ENCODE data around the gene SERP2.

- TF ChIP-seq, protein P1, sequence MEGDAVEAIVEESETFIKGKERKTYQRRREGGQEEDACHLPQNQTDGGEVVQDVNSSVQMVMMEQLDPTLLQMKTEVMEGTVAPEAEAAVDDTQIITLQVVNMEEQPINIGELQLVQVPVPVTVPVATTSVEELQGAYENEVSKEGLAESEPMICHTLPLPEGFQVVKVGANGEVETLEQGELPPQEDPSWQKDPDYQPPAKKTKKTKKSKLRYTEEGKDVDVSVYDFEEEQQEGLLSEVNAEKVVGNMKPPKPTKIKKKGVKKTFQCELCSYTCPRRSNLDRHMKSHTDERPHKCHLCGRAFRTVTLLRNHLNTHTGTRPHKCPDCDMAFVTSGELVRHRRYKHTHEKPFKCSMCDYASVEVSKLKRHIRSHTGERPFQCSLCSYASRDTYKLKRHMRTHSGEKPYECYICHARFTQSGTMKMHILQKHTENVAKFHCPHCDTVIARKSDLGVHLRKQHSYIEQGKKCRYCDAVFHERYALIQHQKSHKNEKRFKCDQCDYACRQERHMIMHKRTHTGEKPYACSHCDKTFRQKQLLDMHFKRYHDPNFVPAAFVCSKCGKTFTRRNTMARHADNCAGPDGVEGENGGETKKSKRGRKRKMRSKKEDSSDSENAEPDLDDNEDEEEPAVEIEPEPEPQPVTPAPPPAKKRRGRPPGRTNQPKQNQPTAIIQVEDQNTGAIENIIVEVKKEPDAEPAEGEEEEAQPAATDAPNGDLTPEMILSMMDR (IDR thresholded peaks at IDR 0.05 in 8 of 11, conservative IDR thresholded peaks at IDR 0.05 in 3 of 11) = no peak
- TF ChIP-seq POLR2A (IDR thresholded peaks at IDR 0.05) = no peak
- no peak for TF ChIP-seq POLR2AphosphoS5 (IDR thresholded peaks at IDR 0.05)
These were observed 60.5 kb downstream of the SERP2 start for GRCh38 chr13:44433863-44434765.

All from spleen (tissue), 7 donors.